Upper lobe of right lung (tissue), 1 donor: Measurements from ENCODE around the gene RFT1. TPM values are rescaled to one million over a fixed set of nuclear protein-coding genes. Genes with fewer than 3 reads are reported as not detected.

ENCODE experiments used
- ATAC-seq: fragments of 200-7000 bp; cut with Tn5 transposase; one replicate; pipeline ENCODE4 v1.9.1; 2020; ENCODE audit warnings: mild to moderate bottlenecking, moderate library complexity
- DNase-seq: peaks from one replicate; pipeline ENCODE4 v3.0.0-alpha.2; 2020
- H3K27ac ChIP-seq: fragments of 200-600 bp; one replicate; pipeline ENCODE4 v1.8.0; 2022
- H3K27me3 ChIP-seq: fragments of 200-600 bp; one replicate; pipeline ENCODE4 v1.8.0; 2022; ENCODE audit warnings: mild to moderate bottlenecking
- H3K36me3 ChIP-seq: fragments of 200-600 bp; one replicate; pipeline ENCODE4 v1.8.0; 2022
- H3K4me1 ChIP-seq: fragments of 200-600 bp; one replicate; pipeline ENCODE4 v1.8.0; 2022
- H3K4me3 ChIP-seq: fragments of 200-600 bp; one replicate; pipeline ENCODE4 v1.8.0; 2022; ENCODE audit warnings: mild to moderate bottlenecking
- H3K9me3 ChIP-seq: fragments of 200-600 bp; one replicate; pipeline ENCODE4 v1.8.0; 2022
- CTCF ChIP-seq: fragments of 200-600 bp; IDR thresholded peaks from one replicate; pipeline ENCODE4 v1.8.0; 2022; ENCODE audit warnings: antibody characterized with exemption
- intact Hi-C: fragments of 100-400 bp; cut with DNase I; formaldehyde crosslinking; loops from one replicate; pipeline ENCODE4 v1.11.0; 2022
- total RNA-seq: library from RNA; stranded (reverse); fragmentation: NEBNext Ultra II Directional; extraction: Animal tissue kit (Norgen Biotek cat#: 25700); gene quantifications from one replicate; pipeline ENCODE4 v1.2.1, GENCODE V29; 2021
- donor health status: DM: no; HTN: yes; CAD: no; lungs with severe emphysema.

The RFT1 gene
- total RNA-seq, 1 donor from 2014 or later, result 20.6 TPM

- intact Hi-C loops, result no loop called here
- H3K9me3 ChIP-seq, result no peaks in the 10 kb centered on the region
- TF ChIP-seq CTCF, result no peak
- H3K27ac ChIP-seq, result no peak overlapping the region
- H3K27me3 ChIP-seq, result no peaks in the 10 kb centered on the region
- peaks cover 14% of the 10 kb centered on the region for H3K4me1 ChIP-seq
- no peak overlapping the region for H3K4me3 ChIP-seq
- ATAC-seq, result no peak
- no peaks in the 10 kb centered on the region for H3K36me3 ChIP-seq
- no peak for DNase-seq
Observed at GRCh38 chr3:53039376-53039752, 90.9 kb downstream of the RFT1 start.

GRCh38 chr3:53038679-53039375 lies 91.4 kb downstream of the RFT1 start:
- Histone ChIP-seq H3K27me3 (no peaks in the 10 kb centered on the region), H3K36me3 (no peaks in the 10 kb centered on the region), H3K4me3 (no peak overlapping the region), H3K4me1 (peaks cover 14% of the 10 kb centered on the region), H3K27ac (no peak overlapping the region), H3K9me3 (no peaks in the 10 kb centered on the region)
- ATAC-seq (no peak), DNase-seq (no peak)
- TF ChIP-seq CTCF, result no peak
- intact Hi-C loops, result no loop called here

Other genes starting within 250 kb of the RFT1 start
- gene STIMATE, start 232.9 kb downstream of the RFT1 start, total RNA-seq, result 34.7 TPM
- 17.2 TPM for gene SFMBT1, start 84.4 kb downstream of the RFT1 start, total RNA-seq
- 78.4 TPM for gene PRKCD, start 30.8 kb upstream of the RFT1 start, total RNA-seq
- 432 TPM for gene TKT, start 125.6 kb upstream of the RFT1 start, total RNA-seq
- 22.8 TPM for gene DCP1A, start 217.1 kb upstream of the RFT1 start, total RNA-seq